ENCODE data around the gene SH3GLB1. TPM values are rescaled to one million over a fixed set of nuclear protein-coding genes. Genes with fewer than 3 reads are reported as not detected.
"Not testable (repeated sequence)": the region's sequence is repeated elsewhere in the genome, so short reads cannot be mapped to it uniquely, and the experiment has no call there.

Gene SH3GLB1
- polyA plus RNA-seq (2013, experiment 1 of 2; ENCODE audit: insufficient read length) = 88.1 TPM
- 88.3 TPM for polyA plus RNA-seq (2013, experiment 2 of 2; ENCODE audit: insufficient read length)

- DNase-seq = peak; percentile 87
Measured at GRCh38 chr1:86704458-86704971, at the start of gene SH3GLB1. Gene SH3GLB1 (plus strand): TSS chr1:86704576. CDS start chr1:86704900, 324 bp downstream.

- DNase-seq = not testable (repeated sequence)
Measured at GRCh38 chr1:86658381-86658780, 46.0 kb upstream of the SH3GLB1 start.

DNA sequence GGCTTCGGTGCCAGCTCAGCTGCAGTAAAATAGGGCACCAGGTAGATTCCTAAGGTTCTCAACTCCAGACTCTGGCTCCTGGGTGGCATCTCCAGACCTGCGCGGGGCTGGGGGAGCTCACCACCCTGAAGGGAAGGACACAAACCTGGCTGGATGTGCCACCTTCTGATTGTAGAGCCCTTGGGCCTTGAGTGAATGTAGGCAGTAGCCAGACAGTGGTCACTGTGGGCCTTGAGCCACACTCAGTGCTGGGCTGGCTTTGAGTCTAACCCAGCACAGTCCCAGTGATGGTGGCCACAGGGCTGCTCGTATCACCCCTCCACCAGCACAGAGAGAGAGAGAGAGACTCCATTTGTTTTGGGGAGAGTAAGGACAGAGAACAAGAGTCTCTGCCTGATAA is 38.0 kb upstream of the SH3GLB1 start:
- no peak for DNase-seq

DNA sequence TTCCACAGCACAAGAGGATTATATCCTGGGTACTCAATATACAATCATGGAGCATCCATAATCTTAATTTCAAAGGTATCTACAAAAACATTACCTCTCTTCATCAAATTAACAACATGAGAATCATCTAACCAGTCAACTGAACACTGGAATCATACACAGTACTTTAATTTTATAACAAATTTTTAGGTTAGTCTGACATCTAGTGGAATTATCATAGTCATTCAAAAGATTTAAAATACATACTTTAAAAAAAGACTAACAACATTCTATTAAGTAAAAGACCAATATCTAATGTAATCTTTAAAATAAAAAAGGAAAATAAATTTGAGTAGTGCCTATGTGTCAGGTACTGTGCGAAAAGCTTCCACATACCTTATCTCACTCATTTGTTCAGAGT is 16.8 kb upstream of the SH3GLB1 start:
- DNase-seq = peak; percentile 18

DNA sequence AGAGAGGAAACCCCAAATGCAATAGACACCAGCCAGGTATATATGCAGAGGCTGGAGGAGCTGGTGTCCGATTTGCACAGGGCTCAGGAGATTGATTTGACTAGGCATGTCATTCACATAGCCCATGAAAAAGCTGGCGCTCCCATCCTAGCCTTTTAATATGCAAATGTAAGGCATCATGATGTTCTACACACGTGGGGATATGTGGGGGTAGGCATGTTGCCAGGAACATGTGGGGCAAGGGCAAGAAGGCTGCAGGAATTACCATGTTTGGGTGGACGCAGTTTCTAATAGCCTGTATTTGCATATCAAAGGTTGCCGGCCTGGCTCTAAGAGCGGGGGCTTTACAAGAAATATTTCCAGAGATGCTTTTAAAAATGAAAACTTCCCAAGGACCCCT is 11.7 kb upstream of the SH3GLB1 start:
- no peak for DNase-seq

- no peak for DNase-seq
Measured at GRCh38 chr1:86695400-86695799, 9.0 kb upstream of the SH3GLB1 start.

DNA sequence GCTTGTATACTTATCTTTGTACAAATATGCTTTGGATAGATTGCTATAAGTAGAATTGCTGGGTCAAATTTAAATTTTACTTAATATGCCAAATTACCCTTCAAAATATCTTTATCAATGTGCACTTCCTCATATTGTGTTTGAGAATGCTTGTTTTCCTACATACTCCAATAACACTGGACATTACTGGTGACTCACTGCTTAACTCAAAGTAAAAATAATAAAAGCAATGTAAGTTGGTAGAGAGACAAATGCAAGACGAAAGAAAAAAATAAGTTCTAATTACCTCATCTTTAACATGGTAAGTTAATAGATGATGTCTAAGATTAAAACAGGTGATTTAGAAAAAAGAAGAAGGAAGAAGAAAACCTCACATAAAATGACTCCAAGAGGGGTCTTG is 7.9 kb upstream of the SH3GLB1 start:
- no peak for DNase-seq

DNA sequence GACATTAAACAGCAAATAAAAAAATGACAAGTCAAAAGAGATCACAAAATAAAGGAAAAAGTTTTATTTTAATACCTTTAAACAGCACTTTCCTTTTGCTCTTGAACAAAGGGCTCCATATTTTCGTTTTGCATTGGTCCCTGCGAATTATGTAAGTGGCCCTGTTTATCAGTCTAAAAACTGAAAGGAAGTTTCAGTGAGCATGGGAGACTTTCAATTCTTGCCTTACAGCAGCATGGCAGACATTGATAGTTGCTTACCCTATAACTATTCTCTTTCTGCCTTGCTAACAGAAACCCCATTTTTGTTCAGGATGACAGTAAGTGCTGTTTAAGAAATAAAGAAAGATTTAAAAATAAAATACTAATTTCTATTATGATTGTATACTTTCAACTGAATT is 5.2 kb upstream of the SH3GLB1 start:
- no peak for DNase-seq

DNA sequence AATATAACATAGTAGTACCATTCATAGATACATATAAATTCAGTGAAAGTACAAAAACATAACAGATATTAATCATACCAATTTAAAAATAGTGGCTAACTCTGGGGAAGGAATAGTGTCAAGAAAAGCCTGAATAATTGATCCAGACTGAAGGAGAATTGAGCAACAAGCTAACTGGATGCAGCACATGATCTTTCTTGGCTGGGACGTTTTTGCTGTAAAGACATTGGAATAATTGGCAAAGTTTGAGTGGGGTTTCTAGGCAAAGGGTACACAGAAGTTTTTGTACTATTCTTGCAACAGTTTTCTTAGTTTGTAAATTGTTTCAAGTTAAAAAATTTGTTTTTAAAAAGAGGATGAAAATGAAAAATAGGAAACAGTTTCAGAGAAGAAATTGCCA is 2.6 kb upstream of the SH3GLB1 start:
- no peak for DNase-seq

DNA sequence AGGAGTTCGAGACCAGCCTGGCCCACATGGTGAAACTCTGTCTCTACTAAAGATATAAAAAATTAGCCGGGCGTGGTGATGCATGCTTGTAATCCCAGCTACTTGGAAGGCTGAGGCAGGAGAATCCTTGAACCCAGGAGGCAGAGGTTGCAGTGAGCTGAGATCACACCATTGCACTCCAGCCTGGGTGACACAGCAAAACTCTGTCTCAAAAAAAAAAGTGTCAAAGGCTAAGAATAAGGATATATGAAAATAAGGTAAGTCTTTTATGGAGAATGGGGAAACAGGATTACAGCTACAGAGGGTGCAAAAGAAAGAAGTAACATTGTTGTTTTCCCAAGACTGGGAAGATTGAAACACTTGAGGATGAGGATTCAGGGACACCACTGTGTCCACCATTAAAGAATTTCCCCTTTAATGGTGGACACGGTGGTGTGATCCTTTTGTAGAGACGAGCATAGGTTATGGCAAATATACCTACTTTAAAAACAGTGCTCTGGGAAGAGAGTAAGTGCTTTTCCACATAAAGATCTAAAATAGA is 1.4 kb upstream of the SH3GLB1 start:
- DNase-seq = not testable (repeated sequence)

GRCh38 chr1:86703696-86704457 is 499 bp upstream of the SH3GLB1 start:
- peak; percentile 4 for DNase-seq

DNA sequence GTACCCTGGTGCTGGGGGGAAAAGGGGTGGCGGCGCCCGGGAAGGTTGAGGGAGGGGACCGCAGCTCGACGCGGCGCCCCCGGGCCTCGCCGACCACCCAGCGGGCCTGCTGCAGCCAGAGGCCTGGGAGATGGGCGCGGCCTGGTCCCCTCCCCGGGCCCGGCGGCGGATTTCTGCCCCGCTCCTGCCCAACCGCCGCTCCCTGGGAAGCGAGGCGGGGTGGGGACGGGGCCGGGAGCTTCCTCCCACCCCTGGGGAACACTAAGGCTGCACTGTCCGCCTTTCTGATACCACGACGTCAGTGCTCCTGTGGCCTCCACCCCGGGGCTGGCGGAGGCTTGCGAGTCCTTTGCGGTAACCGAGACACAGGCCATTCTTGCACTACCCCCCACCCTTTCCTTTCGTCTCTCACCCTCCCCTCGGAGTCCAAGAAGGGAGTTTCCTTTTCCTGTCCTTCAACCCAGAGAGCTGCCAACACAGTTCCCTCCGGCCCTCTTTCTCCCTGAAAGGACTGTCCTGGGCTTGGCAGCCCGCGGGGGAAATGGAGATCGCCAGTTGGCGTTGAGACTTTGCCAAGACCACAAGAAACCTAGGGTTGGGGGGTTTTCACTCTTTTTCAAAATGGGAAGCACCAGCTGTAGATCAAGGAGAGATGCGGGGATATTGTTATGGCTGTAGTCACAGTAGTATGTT is 742 bp downstream of the SH3GLB1 start:
- DNase-seq = peak; percentile 49

- no peak for DNase-seq
Measured at GRCh38 chr1:86705665-86705985, 1.2 kb downstream of the SH3GLB1 start.

DNA sequence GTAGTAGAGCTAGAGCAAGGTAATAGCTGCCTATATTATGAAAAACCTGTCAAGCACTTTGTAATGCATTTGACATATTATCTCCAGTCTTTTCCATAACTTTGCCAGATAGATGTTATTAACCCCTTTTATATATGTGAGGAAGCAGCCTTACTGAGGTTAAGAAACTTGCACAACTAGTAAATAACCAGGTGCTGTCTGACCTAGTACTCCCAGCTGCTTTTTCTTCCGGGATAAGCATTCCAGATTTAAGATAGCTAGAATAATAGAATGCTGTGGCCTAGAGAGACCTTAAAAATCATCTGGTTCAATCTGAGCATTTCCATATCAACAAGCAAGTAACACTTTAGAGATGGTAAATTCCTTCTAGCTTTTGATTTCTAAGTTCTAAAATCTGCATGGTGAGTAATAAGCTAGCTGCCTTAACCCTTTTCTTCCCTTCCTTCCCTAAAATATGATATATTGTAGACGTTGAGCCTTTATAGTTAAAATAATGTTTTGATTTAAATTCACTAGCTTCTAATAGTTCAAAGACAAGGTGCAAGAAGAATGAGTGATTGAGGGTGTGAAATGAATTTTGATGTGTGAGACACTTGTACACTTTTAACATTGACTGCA is 1.8 kb downstream of the SH3GLB1 start:
- no peak for DNase-seq

- no peak for DNase-seq
Measured at GRCh38 chr1:86708920-86709319, 4.5 kb downstream of the SH3GLB1 start.

DNA sequence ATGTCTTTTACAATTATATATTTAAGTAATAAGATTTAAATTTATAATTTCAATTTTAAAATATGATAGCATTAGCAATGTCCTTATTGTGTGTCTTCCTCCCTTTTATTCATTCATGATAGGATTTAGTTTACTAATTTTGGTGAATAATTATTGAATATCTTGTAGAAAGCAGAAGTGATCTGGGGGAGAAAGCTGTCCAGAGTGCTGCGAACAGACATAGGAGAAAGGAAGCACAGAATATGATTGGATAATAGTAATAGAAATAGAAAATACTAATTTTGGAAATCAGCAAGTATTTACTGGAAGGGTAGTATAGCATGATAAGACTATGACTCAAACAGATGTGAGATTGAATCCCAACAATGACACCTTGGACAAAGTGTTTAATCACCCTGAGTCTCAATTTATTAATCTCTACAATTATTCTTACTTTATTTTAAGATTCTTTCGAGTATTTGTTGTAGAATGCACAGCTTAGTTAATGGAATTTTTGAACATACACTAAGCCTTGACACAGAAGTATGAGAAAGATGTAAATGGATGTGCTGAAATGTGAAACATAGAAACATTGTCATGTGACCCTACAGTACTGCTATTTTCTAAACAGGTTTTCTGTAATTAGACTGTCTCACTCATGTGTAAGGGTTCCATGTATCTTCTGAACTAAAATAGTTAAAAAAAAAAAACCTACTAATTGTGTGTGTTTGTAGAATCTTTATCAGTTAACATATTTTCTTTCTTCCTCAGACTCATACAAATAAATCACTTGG is 7.9 kb downstream of the SH3GLB1 start:
- DNase-seq = no peak

DNA sequence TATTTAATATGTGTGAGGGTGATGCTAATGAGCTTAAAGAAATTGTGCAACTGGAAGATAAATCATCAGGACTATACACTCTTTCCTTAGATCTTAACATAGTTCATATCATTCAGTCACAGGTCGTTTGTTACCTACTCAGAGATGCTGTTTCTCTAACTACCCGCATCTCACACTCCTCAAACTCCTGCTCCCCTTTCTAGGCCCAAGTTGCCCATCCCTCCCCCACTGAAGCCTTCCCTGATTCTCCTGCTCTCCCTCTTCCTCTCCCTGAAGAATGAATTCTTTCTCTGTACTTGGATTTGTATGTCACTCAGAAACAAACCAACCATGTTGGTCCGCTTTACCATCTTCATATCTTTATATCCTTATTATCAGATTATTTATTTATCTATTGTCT is 9.1 kb downstream of the SH3GLB1 start:
- DNase-seq = no peak

- no peak for DNase-seq
Measured at GRCh38 chr1:86714159-86714558, 9.8 kb downstream of the SH3GLB1 start.

- no peak for DNase-seq
Measured at GRCh38 chr1:86714561-86715244, 10.3 kb downstream of the SH3GLB1 start.

- no peak for DNase-seq
Measured at GRCh38 chr1:86718786-86719185, 14.4 kb downstream of the SH3GLB1 start.

GRCh38 chr1:86731416-86731815 is 27.0 kb downstream of the SH3GLB1 start:
- no peak for DNase-seq

DNA sequence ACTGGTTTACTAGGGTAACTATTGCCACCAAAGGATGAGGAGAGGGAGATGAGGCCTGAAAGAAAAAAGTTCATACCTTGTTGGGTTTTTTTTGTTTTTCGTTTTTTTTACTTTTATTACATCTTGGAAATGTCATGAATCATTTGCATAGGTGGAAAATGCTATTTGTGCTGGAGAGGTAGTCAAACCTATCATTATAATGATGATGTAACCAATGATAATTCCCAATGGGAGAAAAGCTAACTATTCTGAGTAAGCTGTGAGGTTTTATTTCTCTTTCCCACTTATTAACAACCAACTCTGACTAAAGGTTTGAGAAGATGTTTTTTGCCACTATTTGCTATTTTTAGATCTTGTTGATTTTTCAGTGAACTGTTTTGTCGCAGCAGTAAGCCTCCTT is 29.0 kb downstream of the SH3GLB1 start:
- no peak for DNase-seq
